Cortex of kidney (tissue), 1 donor: Measurements from ENCODE around the gene ATG9A.

Experiments used
- DNase-seq: peaks from one replicate; lab custom pipeline; 2025; lab: John Stamatoyannopoulos, UW

The ATG9A gene

GRCh38 chr2:219178377-219179175, 50.9 kb downstream of the ATG9A start:
- DNase-seq, result no peak

DNA sequence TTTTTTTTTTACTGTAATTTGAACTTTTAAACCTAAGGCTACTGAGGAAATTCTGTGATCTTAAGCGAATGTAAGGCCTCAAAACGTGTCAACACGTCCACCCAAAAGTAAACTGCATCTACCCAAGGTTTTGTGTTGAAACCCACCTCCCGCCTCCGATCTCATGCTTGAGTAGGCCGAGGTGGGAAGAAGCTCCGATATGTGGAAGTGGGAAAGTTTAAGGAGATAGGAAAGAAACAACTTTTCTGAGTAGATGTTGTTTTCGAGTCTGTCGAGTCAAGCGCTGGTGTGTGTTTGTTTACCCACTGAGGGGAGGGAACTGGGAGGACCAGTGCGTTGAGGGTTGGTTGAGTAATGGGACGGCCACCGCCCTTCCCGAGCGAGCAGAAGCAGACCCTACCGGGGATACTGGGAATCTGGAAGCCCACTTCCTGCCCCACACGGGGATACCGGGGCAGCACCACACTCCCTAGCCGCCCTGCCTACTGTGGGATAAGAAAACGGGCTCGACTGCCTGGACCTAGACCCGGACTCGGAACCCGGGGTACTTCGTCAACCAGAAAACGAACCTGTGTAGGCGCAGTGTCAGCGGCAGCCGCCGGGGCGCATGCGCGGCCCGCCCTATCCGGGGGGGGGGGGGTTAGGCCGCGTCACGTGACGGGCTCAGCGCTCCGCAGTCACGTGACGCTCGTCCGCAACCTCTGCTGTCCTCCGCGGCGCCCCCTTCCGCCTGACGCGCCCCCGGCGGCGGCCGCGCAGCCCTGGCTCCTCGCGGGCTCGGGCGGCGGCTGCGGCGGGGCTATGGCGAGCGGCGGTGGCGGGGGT, 51.7 kb downstream of the ATG9A start, which contains the start of gene RETREG2:
Gene RETREG2, plus strand, starts transcription at position 724 of the 825 bp plus-strand sequence. Its CDS starts 78 bp downstream, at position 802.
- DNase-seq, result no peak

DNA sequence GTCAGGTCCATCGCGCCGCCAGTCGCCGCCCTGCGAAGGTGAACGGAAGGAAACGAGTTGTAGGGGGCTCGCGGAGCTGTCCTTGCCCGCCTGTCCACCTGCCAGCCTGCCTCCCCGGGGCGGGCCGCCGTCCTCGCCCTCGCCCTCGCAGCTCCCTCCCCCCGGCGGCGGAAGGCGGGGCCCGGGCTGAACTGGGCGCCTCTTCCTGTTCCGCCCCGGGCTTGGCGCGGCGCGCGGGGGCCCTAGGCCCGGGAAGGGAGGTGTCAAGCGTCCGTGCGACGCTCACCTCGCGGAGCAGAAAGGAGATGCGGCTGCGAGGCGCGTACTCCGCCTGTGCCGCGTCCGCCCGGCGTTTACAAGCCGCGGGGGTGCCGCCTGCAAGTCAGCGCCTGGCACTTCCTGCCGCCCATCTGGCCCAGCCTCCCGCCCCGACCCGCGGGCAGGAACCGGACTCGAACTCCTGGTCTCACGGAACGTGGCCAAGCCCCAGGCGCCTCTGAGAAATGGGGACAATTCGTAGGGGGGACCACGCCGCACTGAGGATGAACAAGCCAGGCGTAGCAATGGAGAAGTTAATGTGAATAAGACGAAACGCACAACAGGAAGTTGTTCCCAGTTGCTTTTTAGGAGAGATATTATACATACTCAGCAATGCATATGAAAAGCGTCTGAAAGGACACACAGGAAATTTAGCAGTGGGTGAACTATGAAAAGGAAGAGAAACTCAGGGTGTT, 52.5 kb downstream of the ATG9A start, which contains the start of gene CNPPD1:
Gene CNPPD1, minus strand, starts transcription at position 108 of the 734 bp plus-strand sequence. Its CDS starts 97 bp downstream, at position 11.
- no peak for DNase-seq

- DNase-seq, result no peak
These were observed 53.3 kb downstream of the ATG9A start for GRCh38 chr2:219175928-219176817.

GRCh38 chr2:219175486-219175885, 54.0 kb downstream of the ATG9A start:
- DNase-seq, result no peak

GRCh38 chr2:219174801-219175200, 54.6 kb downstream of the ATG9A start:
- DNase-seq, result no peak

GRCh38 chr2:219174146-219174545, 55.3 kb downstream of the ATG9A start:
- DNase-seq, result no peak

DNA sequence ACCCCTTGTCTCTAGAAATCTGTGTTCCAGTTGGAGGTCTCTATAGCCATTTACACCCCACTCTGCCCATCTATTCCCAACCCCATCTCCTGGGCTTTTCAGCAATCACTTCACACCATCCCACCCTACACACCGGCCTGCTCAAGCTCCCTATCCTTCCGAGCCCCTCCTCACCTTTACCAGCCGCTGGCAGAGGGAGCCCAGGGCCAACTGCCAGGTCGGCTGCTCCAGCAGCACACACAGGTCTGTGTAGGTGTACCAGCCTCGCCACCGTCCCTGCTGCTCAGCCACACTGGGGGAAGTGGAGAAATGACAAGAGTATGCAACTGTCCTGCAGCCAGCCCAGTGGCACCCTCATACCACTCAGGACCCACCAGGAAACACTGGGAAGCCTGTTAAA, 56.3 kb downstream of the ATG9A start:
- DNase-seq, result no peak

DNA sequence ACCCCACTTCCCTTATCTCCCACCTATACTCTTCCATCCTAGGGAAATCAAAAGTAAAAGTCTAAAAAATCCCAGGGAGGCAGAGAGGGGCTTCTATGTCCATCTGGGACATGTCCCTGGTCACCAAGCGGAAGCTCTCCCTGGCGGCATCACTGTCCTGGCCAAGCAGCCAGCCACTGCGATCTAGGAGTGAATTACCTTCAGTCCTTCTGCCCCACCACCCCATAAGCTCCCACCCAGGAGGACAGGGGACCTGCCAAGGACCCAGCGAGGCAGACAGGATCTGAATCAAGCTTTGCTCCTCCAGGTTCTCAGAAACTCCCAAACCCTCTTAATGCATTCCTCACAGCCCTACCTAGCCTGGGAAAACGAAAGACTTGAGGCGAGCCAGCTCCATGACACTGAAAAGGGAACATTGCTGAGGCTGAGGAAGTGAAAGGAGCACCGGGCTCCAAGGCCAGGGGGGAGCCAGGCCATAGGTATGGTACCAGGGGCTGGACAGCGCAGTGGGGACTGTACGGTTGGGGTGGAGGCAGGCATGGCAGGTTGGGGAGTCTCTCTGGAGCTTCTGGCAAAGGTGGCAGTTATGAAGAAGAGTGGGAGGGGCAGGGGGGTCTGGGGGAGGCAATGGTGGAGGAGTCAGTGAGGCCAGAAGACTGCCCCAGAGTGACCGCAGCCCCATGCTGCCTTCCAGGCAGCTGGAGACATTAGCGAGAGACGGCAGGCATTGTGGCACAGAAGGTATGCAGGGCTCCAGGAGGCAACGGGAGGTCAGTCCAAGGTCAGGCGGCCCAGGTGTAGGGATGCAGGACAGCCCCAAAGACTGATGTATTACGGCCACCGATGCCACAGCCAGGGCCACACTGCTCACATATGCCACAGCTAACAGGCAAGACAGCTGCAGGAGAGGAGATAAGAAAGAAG, 56.9 kb downstream of the ATG9A start:
- no peak for DNase-seq

DNA sequence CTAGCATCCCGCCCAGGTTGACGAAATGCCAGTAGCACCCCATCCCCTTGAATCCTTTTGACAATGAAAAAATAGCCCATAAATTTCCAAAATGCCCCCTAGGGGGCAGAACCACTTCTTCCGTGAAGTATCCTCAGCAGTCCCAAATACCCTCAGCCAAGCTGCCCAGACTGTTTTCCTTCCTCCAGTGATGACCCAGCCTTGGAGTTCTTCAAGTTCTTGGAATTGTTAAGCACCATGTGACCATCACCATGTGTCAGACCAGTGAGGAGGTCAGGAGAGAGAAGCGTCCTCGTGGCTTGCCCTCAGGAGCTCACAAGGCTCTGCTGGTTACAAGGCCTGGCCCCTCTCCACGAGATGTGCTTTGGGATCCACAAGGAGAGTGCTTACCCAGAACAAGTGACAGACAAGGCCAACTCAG, 58.2 kb downstream of the ATG9A start:
- no peak for DNase-seq

- no peak for DNase-seq
These were observed 59.3 kb downstream of the ATG9A start, which contains the start of gene SLC23A3 for GRCh38 chr2:219169930-219170654. SLC23A3 (minus strand) TSS chr2:219170029; CDS start chr2:219169984, 45 bp downstream.
